NCI-H2227 (cell line): ENCODE data around the gene LEKR1.
"Not testable (repeated sequence)": the region's sequence is repeated elsewhere in the genome, so short reads cannot be mapped to it uniquely, and the experiment has no call there.

Experiments used
- DNase-seq: peaks from one replicate; lab custom pipeline; 2025; ENCODE audit not compliant: unreplicated experiment; lab: John Stamatoyannopoulos, UW

Gene LEKR1

DNA sequence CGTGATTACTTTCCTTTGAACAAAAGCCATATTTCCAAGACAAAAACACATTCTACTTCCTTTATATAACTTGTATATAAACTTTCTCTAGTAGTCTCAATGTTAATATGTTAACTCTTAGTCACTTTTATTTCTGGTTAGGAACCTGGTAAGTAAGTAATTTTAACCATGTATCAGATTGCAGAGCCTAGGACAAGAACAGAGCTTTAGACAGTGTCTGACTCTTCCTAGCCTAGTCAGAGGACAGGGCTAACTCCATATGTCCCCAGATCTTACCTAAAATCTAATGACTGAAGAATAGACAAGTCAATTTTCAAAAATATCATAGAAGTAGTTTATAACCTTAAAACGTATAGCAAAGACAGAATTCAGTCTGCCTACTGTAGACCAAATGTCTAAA, 8.3 kb downstream of the LEKR1 start:
- no peak for DNase-seq

DNA sequence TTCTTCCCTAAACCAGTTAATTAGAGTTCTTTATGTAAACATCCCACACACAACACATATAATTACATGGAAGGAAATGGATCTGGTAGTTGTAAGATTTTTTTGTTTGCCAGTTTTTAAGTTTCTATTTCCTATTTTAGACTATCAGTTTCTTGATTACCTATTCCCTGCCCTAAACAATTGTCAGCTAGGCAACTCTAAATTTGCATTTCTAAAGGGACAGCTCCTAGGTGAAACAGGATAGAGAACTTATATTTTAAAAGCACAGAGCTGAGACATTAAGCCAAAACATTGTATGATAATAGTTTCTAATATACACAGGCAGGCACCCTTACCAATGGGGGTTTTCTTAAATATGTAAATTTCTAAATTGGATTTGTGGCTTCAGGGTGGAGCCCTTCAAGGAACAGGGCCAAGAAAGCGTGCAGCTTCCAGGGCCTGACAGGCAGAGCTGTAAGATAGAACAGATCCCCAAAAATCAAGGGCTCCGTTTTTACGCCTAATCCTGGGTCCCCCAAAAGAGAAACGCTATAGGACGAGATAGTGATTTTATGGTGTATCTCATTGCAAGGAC, 8.9 kb downstream of the LEKR1 start:
- no peak for DNase-seq

DNA sequence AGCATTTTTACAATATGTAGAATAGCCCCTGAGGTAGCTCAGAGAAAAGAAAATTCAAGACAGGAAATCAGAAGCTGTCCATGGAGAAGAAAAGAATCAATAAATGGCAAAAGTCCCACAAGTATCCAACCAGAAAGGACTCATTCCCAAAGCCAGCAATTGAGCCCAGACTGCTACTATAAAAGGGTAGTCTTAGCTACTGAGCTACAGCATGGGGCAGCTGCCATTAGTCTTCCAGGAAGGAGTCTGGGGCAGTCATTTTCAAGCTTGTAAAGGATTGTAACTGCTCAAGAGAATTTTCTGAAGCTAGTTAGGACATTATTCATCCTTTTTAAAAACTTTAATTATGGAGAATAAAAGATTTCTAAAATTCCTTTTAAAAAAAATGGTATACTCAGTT, 10.5 kb downstream of the LEKR1 start:
- no peak for DNase-seq

DNA sequence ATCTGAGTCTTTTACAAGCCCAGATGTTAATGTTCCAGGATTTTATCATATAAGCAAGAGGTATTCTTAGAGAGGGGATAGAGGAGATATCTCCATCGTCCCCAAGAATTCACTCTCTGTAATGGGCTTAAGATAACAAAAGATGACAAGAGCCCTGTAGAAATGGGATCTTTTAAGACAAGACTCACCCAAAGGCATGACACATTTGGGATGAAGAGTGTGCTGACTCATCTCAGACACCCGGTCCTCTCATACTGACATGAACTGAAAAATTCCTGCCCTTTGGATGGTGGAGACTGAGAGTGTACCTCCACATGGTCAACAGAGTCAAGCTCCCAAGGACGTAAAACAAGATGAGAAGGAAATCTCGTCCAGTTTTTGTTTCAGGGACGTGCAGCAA, 11.0 kb downstream of the LEKR1 start:
- no peak for DNase-seq

DNA sequence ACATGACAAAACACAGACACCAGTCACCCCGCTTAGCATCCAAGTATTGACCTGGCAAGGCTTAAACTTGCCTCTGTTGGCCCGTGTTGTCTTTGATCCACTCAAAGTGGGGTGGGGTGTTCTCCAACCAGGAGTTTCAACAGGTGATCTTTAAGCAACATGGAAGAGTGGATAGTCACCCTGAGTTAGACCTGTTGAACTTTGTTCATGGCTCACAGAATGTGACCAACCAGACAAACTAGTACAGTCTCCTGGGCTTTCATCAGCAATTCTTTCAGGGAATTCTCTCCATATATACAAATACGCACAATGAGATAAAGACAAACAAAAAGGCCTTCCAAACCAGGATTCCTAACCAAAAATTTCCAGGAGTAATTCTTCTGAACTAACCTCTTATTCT, 11.9 kb downstream of the LEKR1 start:
- DNase-seq, result no peak

DNA sequence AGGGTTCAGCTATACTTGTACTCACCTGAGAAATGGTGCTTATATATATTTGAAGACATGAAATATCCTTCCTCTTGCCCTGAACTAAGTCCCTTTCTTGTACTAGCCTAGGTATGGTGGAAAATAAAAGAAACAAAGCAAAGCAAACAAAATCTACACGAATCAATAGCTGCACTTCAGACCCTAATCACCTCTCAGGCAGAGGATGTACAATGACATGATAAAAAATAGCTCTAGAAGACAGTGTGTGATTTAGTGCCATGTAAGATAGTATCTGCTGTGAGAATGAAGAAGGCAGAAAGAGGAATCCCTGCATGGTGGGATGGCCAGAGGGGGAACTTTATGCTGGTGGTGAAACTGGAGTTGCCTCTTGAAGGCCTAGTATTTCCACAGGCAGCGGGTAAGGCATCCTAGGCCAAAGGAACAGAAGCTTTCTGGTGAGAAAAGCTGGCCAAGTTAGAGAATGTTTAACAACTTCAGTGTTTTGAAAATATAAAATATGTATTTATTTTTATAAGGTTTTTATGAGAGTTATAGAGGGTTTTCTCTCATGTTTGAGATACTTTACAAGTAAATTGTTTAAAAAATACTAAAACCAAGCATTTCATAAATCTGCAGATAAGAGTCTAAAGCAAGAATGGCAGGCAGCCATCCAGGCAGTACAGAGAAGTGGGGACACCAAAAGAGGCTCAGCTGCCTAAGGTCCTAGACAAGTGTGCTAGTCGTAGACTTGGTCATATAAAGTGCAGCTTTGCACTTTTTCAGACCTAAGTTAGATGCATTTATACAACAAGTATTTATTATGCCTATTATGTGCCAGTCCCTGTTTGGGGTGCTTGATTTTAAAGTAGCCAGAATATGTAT, 14.9 kb downstream of the LEKR1 start:
- no peak for DNase-seq

DNA sequence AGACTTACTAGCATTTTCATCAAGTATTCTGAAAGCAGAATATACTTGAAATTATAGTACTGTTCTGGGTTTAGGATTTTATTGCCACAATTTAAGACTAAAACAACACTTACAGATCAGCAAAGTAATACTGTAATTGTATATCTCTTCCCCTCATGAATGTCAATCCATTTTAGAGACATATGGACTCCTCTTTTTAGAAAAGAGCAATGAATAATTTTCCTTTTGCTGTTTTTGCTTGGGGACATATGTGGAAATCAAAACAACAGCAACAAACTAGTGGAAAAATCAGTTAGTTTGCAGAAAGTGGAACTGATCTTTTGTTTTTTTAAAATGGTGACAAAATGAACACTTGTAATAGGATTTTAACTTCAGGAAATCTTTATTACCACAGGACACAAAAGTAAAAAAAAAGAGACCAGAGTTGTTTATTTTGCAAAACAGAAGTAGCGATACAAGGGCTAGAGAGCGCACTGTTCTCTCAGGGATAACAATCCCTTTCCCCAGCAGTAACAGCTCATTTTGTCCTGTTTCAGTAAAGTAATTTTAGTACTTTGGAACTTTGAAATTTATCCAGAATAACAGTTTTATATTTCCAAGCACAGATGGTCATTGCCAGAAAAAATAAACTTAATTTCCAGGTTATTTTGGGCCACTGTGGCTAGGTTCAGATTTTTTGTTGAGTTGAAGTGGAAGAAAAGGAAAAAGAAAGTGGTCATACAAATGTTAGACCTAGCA, 17.1 kb downstream of the LEKR1 start:
- no peak for DNase-seq

DNA sequence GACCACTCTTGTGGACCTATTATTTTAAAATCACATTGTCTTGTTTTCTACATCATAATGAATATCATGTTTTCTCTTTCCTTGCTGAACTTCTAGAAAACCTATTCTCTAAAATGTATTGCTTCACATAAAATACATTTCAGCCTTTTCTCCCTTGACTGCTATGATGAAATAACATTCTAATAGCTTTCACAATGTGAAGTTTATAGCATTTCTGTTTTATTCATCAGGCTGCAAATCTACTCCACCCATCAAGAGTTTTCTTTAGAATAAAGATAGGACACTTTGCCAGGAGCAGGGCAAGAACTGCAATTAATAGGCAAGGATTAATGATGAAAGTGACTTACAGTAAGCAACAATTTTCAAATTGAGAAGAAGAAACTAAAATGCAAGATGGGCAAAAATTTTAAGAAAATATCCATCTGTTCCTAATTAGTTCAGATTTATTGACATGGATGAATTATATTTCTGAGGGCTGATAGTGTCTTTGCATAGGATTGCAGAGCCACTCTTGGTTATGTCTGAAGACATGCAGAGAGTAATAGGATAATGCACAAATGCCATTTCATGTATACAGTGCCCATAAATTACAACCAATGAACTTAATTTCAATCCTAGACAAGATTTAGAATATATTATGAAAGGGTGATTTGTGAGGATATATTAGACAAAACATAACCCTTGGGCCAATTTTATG, 21.7 kb downstream of the LEKR1 start:
- DNase-seq, result no peak

DNA sequence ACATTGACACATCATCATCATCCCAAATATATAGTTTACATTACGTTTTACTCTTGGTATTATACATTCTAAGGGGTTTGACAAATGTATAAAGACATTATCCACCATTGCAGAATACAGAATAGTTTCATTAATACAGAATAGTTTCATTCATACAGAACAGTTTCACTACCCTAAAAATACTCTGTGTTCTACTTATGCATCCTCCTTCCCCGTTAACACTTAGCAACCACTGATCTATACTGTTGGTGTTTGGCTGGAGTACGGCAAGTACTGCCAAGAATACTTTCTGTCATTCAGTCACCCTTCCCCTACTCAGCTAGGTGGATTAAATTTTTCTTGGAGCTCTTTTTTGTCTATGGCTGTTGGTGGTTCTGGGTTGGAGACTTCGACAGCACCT, 33.4 kb downstream of the LEKR1 start:
- no peak for DNase-seq

DNA sequence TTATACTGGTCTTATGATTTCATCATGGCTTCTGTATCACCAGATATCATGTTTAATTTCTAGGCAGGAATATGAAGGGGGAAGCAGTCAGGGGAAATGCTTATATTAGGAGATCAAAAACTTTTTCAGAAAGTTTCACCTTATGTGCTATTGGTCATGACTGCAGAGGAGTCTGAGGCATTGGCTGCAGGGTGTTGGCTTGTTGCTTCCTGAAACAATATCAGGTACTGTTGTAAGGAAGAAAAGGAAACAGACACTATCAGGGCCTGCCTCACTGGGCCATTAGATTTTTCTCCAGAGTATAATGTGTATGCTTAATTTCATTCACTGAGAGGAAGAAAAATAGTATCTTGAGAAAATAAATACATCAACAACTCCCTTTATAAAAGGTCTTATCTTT, 34.7 kb downstream of the LEKR1 start:
- DNase-seq, result no peak

DNA sequence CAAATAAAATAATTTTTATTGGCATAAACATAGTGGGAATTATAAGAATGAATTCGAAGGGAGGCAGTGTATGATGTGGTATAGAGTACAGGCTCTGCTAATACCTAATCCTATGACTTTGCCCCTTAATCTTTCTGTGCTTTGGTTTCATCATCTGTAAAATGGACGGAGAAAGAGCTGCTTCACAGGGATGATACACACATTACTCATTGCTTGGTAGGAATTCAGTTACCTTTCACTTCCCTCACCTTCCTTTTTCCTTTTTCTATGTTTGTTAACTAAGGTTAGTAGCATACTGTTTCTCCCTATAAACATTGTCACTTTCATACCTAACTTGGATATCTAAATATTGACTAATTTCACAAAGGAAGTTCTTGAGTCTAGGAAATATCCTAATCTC, 36.2 kb downstream of the LEKR1 start:
- DNase-seq, result no peak

DNA sequence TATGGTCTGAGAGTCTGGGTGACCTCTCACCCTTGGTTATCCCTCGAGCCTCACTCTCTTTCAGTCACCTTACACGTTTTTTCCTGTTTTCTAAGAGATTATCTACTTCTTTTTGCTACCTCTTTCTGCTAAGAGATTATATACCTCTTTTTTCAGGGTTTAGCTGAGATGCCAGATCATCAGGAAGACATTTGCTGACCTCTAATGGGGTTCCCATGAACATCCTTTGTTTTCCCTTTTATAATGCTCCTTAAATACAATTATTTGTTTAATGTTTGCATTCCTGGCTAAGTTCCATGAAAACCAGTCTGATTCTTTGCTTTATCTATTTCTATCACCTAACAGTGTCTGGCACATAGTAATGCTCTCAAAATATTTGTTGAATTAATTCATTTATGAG, 39.6 kb downstream of the LEKR1 start:
- no peak for DNase-seq

DNA sequence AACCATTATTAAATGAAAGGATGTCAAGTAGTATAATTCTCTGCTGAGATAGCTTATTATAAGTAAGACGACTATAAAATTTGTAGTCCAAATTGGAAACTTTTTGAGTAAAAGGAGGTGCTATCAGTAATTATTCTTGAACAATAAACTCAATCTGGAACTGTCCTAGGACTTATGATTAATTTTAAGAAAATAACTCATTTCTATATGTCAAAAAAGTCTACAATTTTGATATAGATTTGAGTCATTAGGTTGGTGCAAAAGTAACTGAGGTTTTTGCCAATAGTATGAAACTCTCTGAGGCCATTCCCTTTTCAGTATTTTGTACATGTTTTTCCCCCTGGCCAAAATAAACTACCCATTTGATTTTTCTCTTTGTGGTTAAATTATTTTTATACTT, 41.0 kb downstream of the LEKR1 start:
- no peak for DNase-seq

DNA sequence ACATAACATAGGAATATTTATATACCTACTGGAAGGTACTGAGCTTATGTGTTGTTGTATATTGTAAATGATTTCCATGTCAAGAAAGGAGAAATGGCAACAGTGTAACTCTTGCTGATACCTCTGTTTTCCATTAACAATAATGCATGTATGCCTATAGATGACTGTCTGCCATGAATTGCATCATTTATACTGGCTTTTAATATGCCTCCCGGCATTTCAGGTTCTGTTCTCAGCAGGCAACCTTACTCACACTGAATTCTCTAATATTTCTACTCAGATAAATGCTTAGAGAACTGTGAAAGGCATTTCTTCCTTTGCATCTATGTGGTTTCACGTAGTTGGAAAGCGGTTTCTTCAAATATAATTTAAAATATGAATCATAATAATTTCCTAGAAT, 41.8 kb downstream of the LEKR1 start:
- no peak for DNase-seq

DNA sequence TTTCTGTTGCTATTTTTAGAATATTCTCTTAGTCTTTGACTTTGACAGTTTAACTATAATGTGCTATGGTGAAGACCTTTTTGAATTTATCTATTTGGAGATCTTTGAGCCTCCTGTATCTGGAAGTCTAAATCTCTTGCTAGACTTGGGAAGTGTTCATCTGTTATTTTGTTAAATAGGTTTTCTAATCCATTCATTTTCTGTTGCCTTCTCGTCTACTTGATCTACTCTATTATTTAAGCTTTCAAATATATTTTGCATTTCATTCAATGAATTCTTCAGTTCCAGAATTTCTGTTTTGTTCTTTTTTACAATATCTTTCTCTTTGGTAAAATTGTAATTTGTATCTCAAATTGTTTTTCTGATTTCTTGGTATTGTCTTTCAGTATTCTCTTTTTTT, 47.8 kb downstream of the LEKR1 start:
- no peak for DNase-seq

DNA sequence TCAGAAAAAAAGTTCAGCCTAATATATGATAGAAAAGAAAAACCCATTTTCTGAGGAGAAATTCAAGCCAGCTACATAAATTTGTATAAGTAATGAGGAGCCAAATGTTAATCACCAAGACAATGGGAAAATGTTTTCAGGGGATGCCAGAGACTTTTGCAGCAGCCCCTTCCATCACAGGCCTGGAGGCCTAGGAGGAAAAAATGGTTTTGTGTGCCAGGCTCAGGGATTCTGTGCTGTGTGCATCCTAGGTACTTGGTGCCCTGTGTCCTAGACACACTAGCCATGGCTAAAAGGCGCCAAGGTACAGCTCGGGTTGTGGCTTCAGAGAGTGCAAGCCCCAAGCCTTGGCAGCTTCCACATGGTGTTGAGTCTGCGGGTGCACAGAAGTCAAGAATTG, 53.3 kb downstream of the LEKR1 start:
- DNase-seq, result not testable (repeated sequence)

DNA sequence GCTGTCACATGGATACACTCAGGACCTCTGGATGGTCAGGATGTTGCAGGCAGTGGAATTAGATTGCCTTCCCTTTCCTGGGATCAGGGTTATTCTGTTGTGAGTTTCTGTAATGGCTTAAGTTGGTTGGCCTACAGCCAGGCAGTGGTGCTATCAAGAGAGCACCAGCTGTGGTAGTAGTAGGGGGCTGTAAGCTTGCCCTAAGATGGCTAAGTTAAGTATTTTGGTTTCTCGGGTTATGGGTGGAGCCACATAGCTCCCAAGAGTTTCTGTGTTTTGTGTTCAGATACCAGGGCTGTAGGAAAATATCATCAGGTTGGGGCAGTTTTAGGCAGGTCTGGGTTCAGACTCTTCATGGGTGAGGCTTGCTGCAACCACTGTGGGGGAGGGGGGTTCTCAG, 59.6 kb downstream of the LEKR1 start:
- DNase-seq, result no peak

DNA sequence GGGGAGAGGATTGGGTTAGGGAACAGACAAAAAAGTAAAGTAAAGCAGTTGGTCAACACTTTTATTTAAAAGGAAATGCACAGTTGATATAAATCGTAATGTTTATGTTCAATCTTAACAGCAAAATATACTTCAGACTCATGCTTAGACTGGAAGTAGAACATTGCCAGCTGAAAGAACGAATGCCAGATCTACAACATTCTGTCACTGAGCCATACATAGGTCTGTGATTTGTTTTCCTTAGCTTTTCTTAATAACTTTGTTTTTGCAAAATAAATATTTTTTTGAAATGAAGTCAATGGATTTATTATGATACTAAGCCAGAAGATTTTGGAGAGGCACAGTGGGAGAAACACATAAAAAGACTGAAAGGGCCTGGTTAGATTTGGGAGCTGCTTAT, 62.0 kb downstream of the LEKR1 start:
- DNase-seq, result no peak

DNA sequence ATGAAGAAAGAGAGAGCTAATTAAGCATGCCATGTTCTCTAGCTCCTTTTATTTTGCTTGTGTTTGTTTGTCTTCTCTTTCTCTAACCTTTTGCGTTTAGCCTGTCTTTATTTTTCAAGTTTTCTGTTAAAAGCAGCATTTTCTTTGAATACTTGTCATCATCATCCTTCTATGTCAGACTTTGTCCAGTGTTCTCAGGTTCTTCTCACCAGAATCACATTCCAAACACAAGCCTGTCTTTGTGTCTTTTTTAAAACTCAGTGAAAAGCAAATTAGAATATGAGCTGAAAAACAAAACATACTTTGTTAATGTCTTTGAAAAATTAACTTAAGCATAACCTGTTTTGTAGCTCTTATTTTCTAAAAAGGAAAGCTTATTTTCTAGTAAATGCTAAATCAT, 62.4 kb downstream of the LEKR1 start:
- no peak for DNase-seq

DNA sequence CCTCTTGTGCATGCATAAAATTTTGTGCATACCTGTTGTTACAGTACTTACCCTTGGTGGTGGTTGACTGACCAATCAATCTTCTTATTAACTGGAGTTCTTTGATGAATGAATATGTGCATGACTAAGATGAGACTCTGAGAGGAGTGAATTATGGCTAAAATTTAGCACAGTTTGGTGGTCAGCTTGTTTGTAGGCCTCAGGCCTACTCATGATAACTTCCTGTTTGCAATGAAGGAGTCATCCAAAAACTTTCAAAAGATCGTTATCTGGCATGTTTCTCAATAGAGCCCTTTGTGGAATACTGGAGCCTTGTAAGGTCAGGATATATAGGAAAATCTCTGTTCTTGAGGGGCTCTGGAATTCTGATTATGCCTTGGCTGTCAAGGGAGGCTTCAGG, 66.5 kb downstream of the LEKR1 start:
- no peak for DNase-seq

DNA sequence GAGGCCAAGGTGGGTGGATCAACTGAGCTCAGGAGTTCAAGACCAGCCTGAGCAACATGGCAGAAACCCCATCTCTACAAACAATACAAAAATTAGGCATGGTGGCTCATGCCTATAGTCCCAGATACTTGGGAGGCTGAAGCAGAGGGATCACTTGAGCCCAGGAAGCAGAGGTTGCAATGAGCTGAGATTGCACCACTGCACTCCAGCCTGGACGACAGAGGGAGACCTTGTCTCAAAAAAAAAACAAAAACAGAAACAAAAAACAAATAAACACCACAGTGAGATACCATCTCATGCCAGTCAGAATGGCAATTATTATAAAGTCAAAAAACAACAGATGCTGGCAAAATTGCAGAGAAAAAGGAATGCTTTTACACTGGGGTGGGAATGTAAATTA, 69.2 kb downstream of the LEKR1 start:
- not testable (repeated sequence) for DNase-seq

DNA sequence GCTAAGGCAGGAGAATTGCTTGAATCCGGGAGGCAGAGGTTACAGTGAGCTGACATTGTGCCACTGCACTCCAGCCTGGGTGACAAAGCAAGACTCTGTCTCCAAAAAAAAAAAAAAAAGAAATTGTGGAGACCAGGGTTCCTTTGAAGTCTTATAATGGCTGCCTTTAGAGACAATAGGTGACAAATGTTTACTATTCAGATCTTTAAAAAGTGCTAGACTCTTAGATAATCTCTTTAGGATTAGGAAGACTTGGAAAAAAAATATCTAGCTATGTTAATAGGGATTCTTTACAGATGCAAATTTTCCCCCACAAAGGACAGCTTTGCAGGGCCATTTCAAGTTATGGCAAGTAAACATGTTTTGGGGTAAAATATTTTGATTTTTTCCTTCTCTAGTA, 71.7 kb downstream of the LEKR1 start:
- not testable (repeated sequence) for DNase-seq
